GM19035 (cell line): Measurements from ENCODE around the gene EHD1.

Experiments
- ATAC-seq: cut with Tn5 transposase; IDR thresholded peaks from one replicate; pipeline ENCODE4 v1.9.1; 2021; ENCODE audit not compliant: unreplicated experiment

The EHD1 gene

DNA sequence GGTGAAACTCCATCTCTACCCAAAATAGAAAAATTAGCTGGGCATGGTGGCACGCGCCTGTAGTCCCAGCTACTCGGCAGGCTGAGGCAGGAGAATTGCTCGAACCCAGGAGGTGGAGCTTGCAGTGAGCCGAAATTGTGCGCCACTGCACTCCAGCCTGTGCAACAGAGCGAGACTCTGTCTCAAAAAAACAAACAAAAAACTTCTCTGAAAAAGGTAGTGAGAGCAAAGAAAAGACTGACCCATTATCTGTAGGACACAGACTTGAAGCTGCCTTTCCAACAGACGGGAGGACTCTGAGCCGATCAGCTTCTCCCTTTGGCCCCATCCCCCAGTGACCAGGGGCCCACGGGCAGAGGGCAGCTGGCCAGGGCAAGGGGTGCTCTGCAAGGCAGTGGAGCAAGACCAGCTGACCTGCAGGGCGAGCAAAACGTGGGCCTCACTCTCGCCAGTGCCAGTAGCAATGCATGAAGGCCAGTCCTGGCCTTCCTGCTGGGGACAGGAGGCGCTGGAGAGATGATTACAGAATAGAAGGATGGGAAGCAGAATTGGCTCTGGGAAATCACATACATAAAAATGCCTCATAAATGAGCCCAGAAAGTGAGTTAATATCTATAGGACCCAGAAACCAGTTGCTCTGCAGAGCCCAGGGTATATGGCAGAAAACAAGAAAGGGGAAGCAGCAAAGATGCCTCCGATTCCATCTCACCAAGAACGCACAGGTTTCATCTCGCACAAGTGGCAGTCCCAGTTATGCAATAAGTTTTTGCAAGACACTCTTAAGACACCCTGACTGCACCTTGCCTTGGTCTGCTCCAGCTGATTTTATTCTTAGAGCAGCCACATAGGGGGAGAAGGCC is 2.8 kb downstream of the EHD1 start:
- no peak for ATAC-seq

- no peak for ATAC-seq
These were observed 3.8 kb downstream of the EHD1 start for GRCh38 chr11:64874308-64875240.

DNA sequence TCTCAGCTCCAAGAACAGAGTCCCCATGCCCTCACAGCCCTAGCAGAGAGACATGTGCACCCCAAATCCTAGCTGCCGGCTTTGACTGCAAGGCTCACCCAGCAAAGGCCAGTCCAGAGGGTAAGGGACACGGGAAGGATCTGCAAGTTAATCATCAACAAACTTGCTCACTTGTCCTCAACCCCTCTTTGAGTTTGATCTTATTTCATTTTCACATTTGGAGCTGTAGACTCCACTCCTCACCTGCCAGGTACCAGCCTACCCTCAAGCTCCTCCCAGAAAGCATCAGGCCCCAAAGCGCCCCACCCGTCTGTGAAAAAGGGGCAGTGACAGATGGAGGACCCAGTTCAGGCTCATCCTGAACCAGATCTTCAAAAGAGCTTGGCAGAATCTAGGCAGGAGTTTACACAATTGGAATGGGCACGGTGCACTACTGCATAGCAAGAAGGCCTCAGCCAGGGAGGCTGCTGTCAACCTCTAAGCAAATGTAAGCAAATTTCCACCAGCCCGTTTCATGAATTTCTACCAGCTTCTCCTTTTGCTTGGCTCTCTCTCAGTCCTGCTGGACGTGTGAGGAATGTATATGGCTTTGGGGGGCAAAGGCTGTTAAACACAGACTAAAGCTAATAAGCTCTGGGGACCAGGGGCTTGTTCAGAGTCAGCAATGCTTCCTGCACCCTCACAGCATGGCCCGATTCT is 5.5 kb downstream of the EHD1 start:
- no peak for ATAC-seq

DNA sequence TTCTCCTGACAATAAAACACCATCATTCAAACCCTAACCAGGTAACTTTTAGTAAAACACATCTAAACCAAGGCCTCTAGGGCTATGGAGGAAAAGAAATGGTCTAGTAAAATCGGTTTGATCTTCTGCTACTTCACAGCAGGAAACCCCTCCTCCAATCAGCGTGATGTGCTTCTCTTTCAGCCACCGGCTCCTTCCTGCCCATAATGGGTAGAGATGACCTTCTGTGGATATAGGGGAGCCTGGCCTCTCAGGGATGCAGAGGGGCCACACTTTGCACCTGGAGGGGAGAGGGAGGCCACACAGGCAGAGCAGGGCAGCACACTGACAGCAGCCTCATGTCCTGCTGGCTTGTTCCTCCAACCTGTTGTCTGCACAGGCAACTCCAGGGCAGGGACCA is 6.9 kb downstream of the EHD1 start:
- no peak for ATAC-seq

DNA sequence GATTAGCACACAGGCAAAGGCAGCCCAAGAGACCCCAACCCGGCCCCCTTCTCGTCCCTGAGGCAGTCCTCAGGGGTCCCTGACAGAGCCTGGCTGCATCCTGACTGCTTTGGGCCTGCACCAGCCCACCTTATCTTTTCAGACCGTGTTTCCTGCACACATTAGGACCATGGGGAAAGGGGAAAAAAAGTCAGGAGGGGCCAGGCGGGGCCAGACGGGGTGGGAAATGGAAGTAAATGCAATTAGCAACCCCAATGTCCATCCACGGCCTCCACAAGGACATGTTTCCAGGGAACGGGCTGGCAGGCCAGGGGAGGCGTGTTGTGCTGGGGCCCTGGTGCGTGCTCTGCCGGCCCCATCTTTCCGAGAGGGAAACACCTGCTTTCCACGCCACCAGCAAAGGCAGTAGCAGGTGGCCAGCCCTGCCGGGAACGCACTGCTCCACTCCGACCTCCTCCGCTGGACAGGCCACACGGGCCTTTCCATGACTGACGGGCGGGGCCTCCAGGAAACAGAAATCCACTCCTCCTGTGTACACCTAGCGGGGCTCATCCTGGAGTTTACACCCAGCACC is 7.4 kb downstream of the EHD1 start:
- no peak for ATAC-seq

- ATAC-seq = no peak
These were observed 8.1 kb downstream of the EHD1 start for GRCh38 chr11:64870176-64870892.

GRCh38 chr11:64869571-64870175 is 8.7 kb downstream of the EHD1 start:
- no peak for ATAC-seq

- no peak for ATAC-seq
These were observed 9.4 kb downstream of the EHD1 start for GRCh38 chr11:64868904-64869570.

DNA sequence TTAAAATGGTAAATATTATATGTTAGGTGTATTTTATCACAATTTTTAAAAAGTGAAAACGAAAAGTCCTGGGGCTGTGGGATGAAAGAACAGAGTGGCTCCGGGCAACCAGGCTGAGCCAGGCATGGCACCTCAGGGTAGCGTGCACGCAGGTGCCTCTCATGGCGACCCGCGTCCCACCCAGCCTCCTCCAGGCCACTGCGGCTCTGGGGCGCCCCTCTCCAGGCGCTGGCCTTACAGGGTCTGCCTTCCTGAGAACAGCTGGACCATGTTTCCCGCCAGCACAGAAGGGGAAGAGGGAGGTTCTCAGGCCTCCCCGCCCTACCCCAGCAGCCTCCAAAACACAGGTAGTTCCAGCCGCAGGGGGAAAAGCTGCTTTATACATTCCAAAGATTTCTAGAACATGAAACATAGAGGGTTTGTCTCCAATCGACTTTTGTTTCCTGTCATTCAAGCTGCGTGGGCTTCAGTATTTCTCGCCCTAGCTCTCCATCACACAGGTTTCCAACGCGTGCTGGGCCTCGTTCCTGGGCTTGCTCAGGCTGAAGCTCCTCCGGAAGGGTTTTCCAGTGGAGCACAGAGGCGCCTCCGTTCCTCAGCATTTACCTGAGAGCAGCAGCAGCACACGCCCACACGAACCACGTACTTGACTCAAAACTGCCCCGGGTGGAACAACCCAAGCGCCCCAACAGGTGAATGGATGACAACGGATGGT is 10.5 kb downstream of the EHD1 start:
- no peak for ATAC-seq

GRCh38 chr11:64866173-64866491 is 12.3 kb downstream of the EHD1 start:
- ATAC-seq = no peak

DNA sequence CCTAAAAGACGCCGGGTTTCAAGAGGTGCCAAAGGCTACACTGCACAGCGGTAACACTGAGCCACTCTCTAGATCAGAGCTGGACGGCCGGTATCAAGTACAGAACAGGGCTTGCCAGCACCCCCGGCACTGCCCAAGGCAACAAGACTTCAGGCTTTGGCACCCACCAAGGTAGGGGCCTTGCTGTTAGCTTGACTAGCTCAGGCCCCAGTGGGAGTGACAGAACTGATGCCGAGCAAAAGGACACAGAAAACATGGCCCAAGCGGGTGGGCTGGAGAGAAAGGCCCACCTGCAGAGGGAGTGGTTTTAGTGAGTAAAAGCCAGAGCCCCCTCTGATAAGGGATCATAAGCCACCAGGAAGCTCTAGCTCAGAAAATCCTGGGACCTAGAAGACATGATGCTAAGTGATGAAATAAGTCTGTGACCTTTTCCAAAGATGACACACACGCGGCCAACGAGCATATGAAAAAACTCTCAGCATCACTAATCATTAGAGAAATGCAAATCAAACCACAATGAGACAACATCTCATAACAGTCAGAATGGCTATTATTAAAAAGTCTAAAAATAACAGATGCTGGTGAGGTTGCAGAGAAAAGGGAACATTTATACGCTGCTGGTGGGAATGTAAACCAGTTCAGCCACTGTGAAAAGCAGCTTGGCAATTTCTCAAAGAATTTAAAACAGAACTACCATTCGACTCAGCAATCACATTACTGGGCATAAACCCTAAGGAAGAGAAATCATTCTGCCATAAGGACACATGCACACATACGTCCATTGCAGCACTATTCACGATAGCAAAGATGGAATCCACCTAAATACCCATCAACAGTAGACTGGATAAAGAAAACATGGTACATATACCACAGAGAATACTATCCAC is 12.9 kb downstream of the EHD1 start:
- ATAC-seq = peak; percentile 35

- ATAC-seq = peak; percentile 25
These were observed 13.7 kb downstream of the EHD1 start for GRCh38 chr11:64864473-64865285.

- no peak for ATAC-seq
These were observed 14.3 kb downstream of the EHD1 start for GRCh38 chr11:64864135-64864472.

GRCh38 chr11:64863391-64864060 is 14.9 kb downstream of the EHD1 start:
- ATAC-seq = no peak

DNA sequence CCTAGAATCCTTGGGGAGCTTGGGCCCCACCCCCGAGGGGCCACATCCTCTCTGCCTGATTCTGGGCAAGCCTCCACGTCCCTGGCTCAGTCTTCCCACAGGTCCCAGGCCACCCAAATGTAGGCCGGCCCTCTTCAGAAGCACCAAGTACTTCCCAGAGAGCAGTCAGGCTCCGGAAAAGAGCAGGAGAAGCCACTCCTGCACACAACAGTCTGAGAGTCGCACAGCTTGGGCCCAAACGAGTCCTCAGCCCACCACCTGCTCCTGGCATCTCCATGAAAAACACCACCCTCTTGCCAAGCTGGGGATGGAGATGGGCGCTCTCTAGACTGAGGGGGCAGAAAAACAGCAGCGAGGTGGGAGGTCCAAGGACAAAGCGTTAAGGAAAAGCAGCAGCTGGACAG is 15.4 kb downstream of the EHD1 start:
- no peak for ATAC-seq

GRCh38 chr11:64861227-64861975 is 17.0 kb downstream of the EHD1 start:
- no peak for ATAC-seq
